Erythroblast (primary cell): ENCODE data around the gene ST3GAL6.

Experiments
- GATA1 ChIP-seq: IDR thresholded peaks from 2 replicates; pipeline ENCODE4 v1.6.1; 2011; ENCODE audit warnings: low read depth, mild to moderate bottlenecking, control low read depth, low read length, moderate library complexity
- POLR2A ChIP-seq: IDR thresholded peaks from 2 replicates; pipeline ENCODE4 v1.6.1; 2011; ENCODE audit warnings: mild to moderate bottlenecking, low read length

- TF ChIP-seq POLR2A: no peak
- no peak for TF ChIP-seq GATA1
These were observed 12.7 kb upstream of the ST3GAL6 start for GRCh38 chr3:98750276-98750919.
